Stimulated activated CD8-positive, alpha-beta memory T cell treated with anti-CD3 and anti-CD28 coated beads, Interleukin-7, amount 100 ng/mL, for 24 hours (primary cell): ENCODE data around the gene GNB4.

ENCODE experiments used
- DNase-seq: peaks from one replicate; pipeline ENCODE4 v3.0.0-alpha.2; 2020; ENCODE audit warnings: low read depth

Gene GNB4

GRCh38 chr3:179436517-179436916 is 14.8 kb downstream of the GNB4 start:
- DNase-seq = no peak

- no peak for DNase-seq
These were observed 18.8 kb downstream of the GNB4 start for GRCh38 chr3:179432451-179432850.

- DNase-seq = no peak
These were observed 19.2 kb downstream of the GNB4 start for GRCh38 chr3:179432021-179432420.

GRCh38 chr3:179430277-179430870 is 20.9 kb downstream of the GNB4 start:
- DNase-seq = no peak

- no peak for DNase-seq
These were observed 22.3 kb downstream of the GNB4 start for GRCh38 chr3:179428876-179429548.

GRCh38 chr3:179425075-179425474 is 26.2 kb downstream of the GNB4 start:
- no peak for DNase-seq

- DNase-seq = no peak
These were observed 29.8 kb downstream of the GNB4 start for GRCh38 chr3:179421500-179421899.

GRCh38 chr3:179418610-179419009 is 32.7 kb downstream of the GNB4 start:
- no peak for DNase-seq

GRCh38 chr3:179416681-179417080 is 34.6 kb downstream of the GNB4 start:
- DNase-seq = no peak

GRCh38 chr3:179415377-179415776 is 35.9 kb downstream of the GNB4 start:
- DNase-seq = no peak

GRCh38 chr3:179414804-179415203 is 36.5 kb downstream of the GNB4 start:
- no peak for DNase-seq

GRCh38 chr3:179410999-179411398 is 40.3 kb downstream of the GNB4 start:
- DNase-seq = no peak

GRCh38 chr3:179410331-179410730 is 40.9 kb downstream of the GNB4 start:
- DNase-seq = no peak

- no peak for DNase-seq
These were observed 47.0 kb downstream of the GNB4 start for GRCh38 chr3:179404307-179404706.

- no peak for DNase-seq
These were observed 48.3 kb downstream of the GNB4 start for GRCh38 chr3:179402963-179403362.

GRCh38 chr3:179401561-179401960 is 49.7 kb downstream of the GNB4 start:
- DNase-seq = no peak

- no peak for DNase-seq
These were observed 52.6 kb downstream of the GNB4 start for GRCh38 chr3:179398574-179399231.

- no peak for DNase-seq
These were observed 59.4 kb downstream of the GNB4 start for GRCh38 chr3:179391906-179392305.

- no peak for DNase-seq
These were observed 74.8 kb downstream of the GNB4 start for GRCh38 chr3:179376474-179376873.

- no peak for DNase-seq
These were observed 75.9 kb downstream of the GNB4 start for GRCh38 chr3:179375091-179375999.

GRCh38 chr3:179373938-179374337 is 77.3 kb downstream of the GNB4 start:
- DNase-seq = no peak

- no peak for DNase-seq
These were observed 81.6 kb downstream of the GNB4 start for GRCh38 chr3:179369621-179370020.
